Muscle layer of duodenum (tissue), 2 donors: ENCODE measurements around the gene SLC25A21.

ENCODE experiments used
- H3K27ac ChIP-seq: one replicate; pipeline ENCODE4 v1.7.0; 2013; ENCODE audit warnings: mild to moderate bottlenecking, low read length
- H3K27me3 ChIP-seq: one replicate; pipeline ENCODE4 v1.7.0; 2013; ENCODE audit warnings: low read depth, mild to moderate bottlenecking, control low read depth, low read length
- H3K36me3 ChIP-seq, 2 donors: one replicate each; pipeline ENCODE4 v1.7.0; 2013; ENCODE audit warnings: low read length in 2 of 2, control low read depth in 1 of 2, mild to moderate bottlenecking in 1 of 2; ENCODE audit not compliant: insufficient read depth in 2 of 2, control insufficient read depth in 1 of 2
- H3K4me1 ChIP-seq, 2 donors: one replicate each; pipeline ENCODE4 v1.7.0; 2013; ENCODE audit warnings: low read length in 2 of 2, mild to moderate bottlenecking in 2 of 2, control low read depth in 1 of 2, moderate library complexity in 1 of 2; ENCODE audit not compliant: insufficient read depth in 2 of 2, control insufficient read depth in 1 of 2
- H3K4me3 ChIP-seq, 2 donors: one replicate each; pipeline ENCODE4 v1.7.0; 2013; ENCODE audit warnings: low read length in 2 of 2, low read depth in 1 of 2, mild to moderate bottlenecking in 1 of 2
- H3K9me3 ChIP-seq, 2 donors: one replicate each; pipeline ENCODE4 v1.7.0; 2013; ENCODE audit warnings: low read length in 2 of 2, control low read depth in 1 of 2, mild to moderate bottlenecking in 1 of 2; ENCODE audit not compliant: control insufficient read depth in 1 of 2
- donor health status: healthy.

The SLC25A21 gene

DNA sequence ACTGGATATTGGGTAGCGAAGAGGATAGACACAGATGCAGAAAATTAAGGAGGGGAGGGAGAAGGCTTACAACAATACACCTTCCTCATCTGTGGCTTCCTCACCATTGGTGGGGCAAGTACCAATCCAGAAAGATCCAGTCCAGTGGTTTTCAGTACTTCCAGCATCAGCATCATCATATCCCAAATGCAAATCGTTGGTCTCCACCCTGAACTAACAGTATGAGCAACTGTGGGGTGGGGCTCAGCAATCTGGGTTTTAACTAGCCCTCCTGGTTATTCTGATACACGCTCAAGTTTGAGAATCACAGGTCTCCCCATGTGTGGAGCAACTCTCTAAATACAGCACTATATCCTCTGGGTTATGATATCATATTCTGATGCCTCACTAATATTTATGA lies 317.0 kb downstream of the SLC25A21 start:
- H3K27ac ChIP-seq: no peak overlapping the region
- H3K4me3 ChIP-seq: no peak overlapping the region
- no peaks in the 10 kb centered on the region for H3K27me3 ChIP-seq
- H3K36me3 ChIP-seq: no peaks in the 10 kb centered on the region
- no peaks in the 10 kb centered on the region for H3K9me3 ChIP-seq
- peaks cover 0 to 8% of the 10 kb centered on the region in 2 donors for H3K4me1 ChIP-seq

GRCh38 chr14:36852981-36853691 lies 319.3 kb downstream of the SLC25A21 start:
- H3K27me3 ChIP-seq: no peaks in the 10 kb centered on the region
- no peak overlapping the region for H3K27ac ChIP-seq
- H3K9me3 ChIP-seq: no peaks in the 10 kb centered on the region
- peaks cover 0 to 8% of the 10 kb centered on the region in 2 donors for H3K4me1 ChIP-seq
- H3K4me3 ChIP-seq: no peak overlapping the region
- H3K36me3 ChIP-seq: no peaks in the 10 kb centered on the region

DNA sequence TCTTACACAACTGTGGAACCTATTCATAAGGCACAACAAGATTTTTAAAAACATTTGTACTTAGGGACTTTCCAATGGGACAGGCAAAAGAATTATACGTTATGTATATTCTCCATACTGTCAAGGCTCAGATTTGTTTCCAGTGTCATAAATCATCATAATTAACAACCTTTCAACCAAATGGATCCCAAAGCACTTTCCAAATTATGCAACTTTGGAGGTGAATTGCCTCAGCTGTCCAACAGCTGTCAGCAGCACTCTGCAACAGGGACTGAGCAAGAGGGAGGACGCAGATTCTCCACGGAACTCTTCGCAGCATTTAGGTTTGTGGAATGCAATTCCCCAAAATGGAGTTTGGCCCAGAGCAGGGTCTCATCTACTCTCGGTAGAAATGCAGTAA lies 324.2 kb downstream of the SLC25A21 start:
- Histone ChIP-seq H3K9me3 (no peaks in the 10 kb centered on the region), H3K27me3 (no peaks in the 10 kb centered on the region), H3K36me3 (no peaks in the 10 kb centered on the region), H3K4me3 (no peak overlapping the region), H3K27ac (no peak overlapping the region), H3K4me1 (peaks cover 0 to 3% of the 10 kb centered on the region in 2 donors)

- Histone ChIP-seq H3K27ac (no peak overlapping the region), H3K4me3 (no peak overlapping the region), H3K9me3 (no peaks in the 10 kb centered on the region), H3K27me3 (no peaks in the 10 kb centered on the region), H3K36me3 (no peaks in the 10 kb centered on the region), H3K4me1 (no peaks in the 10 kb centered on the region)
These were observed 325.0 kb downstream of the SLC25A21 start for GRCh38 chr14:36847366-36847765.

GRCh38 chr14:36845356-36846012 lies 326.9 kb downstream of the SLC25A21 start:
- Histone ChIP-seq H3K4me1 (no peaks in the 10 kb centered on the region), H3K9me3 (no peaks in the 10 kb centered on the region), H3K4me3 (no peak overlapping the region), H3K27me3 (no peaks in the 10 kb centered on the region), H3K27ac (no peak overlapping the region), H3K36me3 (no peaks in the 10 kb centered on the region)

GRCh38 chr14:36844443-36845195 lies 327.8 kb downstream of the SLC25A21 start:
- Histone ChIP-seq H3K9me3 (no peaks in the 10 kb centered on the region), H3K4me1 (no peaks in the 10 kb centered on the region), H3K4me3 (no peak overlapping the region), H3K27ac (no peak overlapping the region), H3K36me3 (no peaks in the 10 kb centered on the region), H3K27me3 (no peaks in the 10 kb centered on the region)

DNA sequence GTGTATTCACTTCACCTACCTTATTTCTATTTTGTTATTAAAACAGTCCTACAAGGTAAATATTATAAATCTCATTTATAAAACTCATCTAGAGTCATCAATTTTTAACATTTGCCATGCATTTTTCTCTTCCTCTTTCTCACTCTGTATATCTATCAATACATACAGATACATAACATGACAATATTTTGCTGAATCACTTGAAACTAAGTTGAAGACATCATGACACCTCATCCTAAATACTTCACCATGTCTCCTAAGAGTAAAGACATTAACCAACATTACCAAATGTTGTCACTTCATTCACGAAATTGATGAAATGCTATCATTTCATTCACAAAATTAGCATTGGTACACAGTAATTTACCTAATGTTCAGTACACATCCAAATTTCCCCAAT lies 329.0 kb downstream of the SLC25A21 start:
- H3K27me3 ChIP-seq: no peaks in the 10 kb centered on the region
- no peak overlapping the region for H3K4me3 ChIP-seq
- no peaks in the 10 kb centered on the region for H3K36me3 ChIP-seq
- no peaks in the 10 kb centered on the region for H3K9me3 ChIP-seq
- H3K27ac ChIP-seq: no peak overlapping the region
- no peaks in the 10 kb centered on the region for H3K4me1 ChIP-seq

DNA sequence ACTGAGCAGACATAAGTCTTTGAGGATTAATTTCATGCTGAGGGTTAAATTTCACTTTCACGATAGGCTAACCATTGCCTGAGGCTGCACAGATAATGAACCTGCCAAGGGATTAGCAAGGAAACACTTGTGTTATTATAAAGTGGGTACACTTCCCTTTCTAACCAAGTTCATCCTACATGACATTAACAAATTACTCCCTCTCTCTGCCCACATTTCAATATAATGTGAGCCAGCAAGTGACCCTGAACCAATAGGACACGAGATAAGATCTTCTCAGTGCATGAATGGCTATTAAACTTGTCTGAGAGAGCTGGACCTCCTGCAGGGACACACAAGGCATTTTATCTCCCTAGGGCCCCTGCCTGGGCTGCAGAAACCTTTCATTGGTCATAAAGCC lies 337.3 kb downstream of the SLC25A21 start:
- Histone ChIP-seq H3K36me3 (no peaks in the 10 kb centered on the region), H3K4me3 (no peak overlapping the region), H3K9me3 (no peaks in the 10 kb centered on the region), H3K4me1 (no peaks in the 10 kb centered on the region), H3K27ac (no peak overlapping the region), H3K27me3 (no peaks in the 10 kb centered on the region)

- Histone ChIP-seq H3K9me3 (no peaks in the 10 kb centered on the region), H3K27me3 (no peaks in the 10 kb centered on the region), H3K36me3 (no peaks in the 10 kb centered on the region), H3K4me3 (no peak overlapping the region), H3K4me1 (no peaks in the 10 kb centered on the region), H3K27ac (no peak overlapping the region)
These were observed 338.1 kb downstream of the SLC25A21 start for GRCh38 chr14:36834293-36834692.

- Histone ChIP-seq H3K36me3 (no peaks in the 10 kb centered on the region), H3K4me1 (no peaks in the 10 kb centered on the region), H3K4me3 (no peak overlapping the region), H3K9me3 (no peaks in the 10 kb centered on the region), H3K27ac (no peak overlapping the region), H3K27me3 (no peaks in the 10 kb centered on the region)
These were observed 342.9 kb downstream of the SLC25A21 start for GRCh38 chr14:36829547-36829946.

DNA sequence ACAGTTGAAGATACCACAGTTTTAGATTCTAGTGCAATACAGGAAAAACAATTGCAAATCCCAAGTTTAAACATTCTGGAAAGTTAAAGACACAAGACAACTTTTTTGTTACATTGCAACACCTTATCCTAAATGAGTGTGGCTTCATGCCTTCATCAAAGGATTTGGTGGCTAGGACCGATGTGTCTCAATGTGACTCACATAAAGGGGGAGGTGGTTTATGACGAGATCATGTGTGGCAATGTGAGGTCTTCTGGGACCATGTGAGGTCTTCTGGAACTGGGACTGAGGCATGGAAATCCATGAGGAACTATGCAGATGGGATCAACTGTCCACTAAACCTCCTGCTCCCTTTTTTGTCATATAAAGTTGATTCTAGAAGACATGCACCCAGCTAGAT lies 344.5 kb downstream of the SLC25A21 start:
- H3K27me3 ChIP-seq: no peaks in the 10 kb centered on the region
- no peaks in the 10 kb centered on the region for H3K36me3 ChIP-seq
- H3K4me3 ChIP-seq: no peak overlapping the region
- H3K9me3 ChIP-seq: no peaks in the 10 kb centered on the region
- H3K4me1 ChIP-seq: no peaks in the 10 kb centered on the region
- H3K27ac ChIP-seq: no peak overlapping the region
